ENCODE data around the gene RBFOX2.
A peak's percentile ranks its signal among the peaks of the same experiment; 100 is the strongest.
"Not testable (repeated sequence)": the region's sequence is repeated elsewhere in the genome, so short reads cannot be mapped to it uniquely, and the experiment has no call there.

RBFOX2 gene

DNA sequence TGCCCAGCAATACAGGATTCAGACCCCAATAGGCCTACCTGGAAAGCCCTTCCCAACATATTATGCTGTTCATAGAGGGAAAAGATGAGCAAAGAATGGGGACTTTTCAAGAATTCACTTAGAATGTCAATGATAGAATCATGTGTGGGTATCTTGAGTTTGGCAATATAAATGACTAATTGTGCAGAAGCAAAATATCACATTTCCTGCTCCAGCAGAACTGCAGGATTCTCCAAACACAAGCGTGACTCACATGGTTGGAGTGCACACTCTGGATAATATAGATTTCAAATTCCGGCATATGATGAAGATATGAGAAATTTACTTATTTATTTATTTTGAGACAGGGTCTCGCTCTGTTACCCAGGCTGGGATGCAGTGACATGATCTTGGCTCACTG is 323.5 kb downstream of the RBFOX2 start:
- Histone ChIP-seq H3K27ac (ENCODE audit: poor library complexity, severe bottlenecking) (peak overlapping the region; percentile 52), H3K9me3 (ENCODE audit: severe bottlenecking) (no peaks in the 10 kb centered on the region), H3K36me3 (ENCODE audit: low read depth) (no peaks in the 10 kb centered on the region), H3K4me3 (ENCODE audit: severe bottlenecking) (no peak overlapping the region), H3K27me3 (ENCODE audit: insufficient read depth, poor library complexity, severe bottlenecking) (no peaks in the 10 kb centered on the region), H3K4me1 (ENCODE audit: insufficient read depth, poor library complexity, severe bottlenecking) (peaks cover 6% of the 10 kb centered on the region)
- no peak for TF ChIP-seq CTCF (IDR thresholded peaks at IDR 0.05; ENCODE audit: poor library complexity, severe bottlenecking)
- DNase-seq (ENCODE audit: low spot score) (no peak), ATAC-seq (ENCODE audit: low read depth) (peak; percentile 96)

DNA sequence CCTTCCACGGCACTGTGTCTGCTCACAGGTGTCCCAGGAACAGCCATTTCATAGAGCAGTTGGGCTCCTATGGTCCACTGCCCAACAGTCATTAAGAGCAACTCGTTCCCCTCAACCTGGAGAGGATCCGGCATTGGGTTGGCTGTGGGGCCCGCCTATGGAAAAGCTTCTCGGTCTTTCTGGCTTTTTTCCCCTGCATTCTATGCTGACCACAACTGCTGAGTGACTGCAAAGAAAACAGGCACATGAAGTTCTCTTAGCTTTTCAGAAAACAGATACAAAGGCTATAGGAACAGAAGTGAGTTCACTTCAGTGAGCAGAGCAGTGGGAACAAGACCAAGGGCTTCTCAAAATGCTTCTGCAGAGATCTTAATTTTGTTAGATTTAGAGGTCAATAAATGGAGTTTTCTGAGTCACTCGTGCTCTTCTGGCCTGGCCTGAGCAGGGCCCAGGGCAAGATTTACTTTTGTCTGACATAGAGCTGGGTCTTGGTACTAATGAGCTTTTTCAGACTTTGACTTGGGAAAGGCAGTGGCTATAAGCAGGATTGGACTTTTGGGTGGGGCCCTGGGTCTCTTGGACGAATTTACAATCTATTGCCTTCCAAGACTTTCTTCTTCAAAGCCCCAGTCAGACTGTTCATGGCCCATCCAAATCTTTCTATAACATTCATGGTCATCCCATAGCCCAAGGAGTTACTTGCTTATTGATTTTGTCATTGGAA is 324.6 kb downstream of the RBFOX2 start:
- Histone ChIP-seq H3K4me3 (ENCODE audit: severe bottlenecking) (no peak overlapping the region), H3K27ac (ENCODE audit: poor library complexity, severe bottlenecking) (no peak overlapping the region), H3K36me3 (ENCODE audit: low read depth) (no peaks in the 10 kb centered on the region), H3K27me3 (ENCODE audit: insufficient read depth, poor library complexity, severe bottlenecking) (no peaks in the 10 kb centered on the region), H3K9me3 (ENCODE audit: severe bottlenecking) (no peaks in the 10 kb centered on the region), H3K4me1 (ENCODE audit: insufficient read depth, poor library complexity, severe bottlenecking) (peaks cover 6% of the 10 kb centered on the region)
- no peak for TF ChIP-seq CTCF (IDR thresholded peaks at IDR 0.05; ENCODE audit: poor library complexity, severe bottlenecking)
- no peak for DNase-seq (ENCODE audit: low spot score)
- ATAC-seq (ENCODE audit: low read depth) = no peak

- not testable (repeated sequence) for H3K27ac ChIP-seq (ENCODE audit: poor library complexity, severe bottlenecking); ATAC-seq (ENCODE audit: low read depth)
Observed at GRCh38 chr22:35699852-35700251, 328.8 kb downstream of the RBFOX2 start.

GRCh38 chr22:35697142-35697541 is 331.5 kb downstream of the RBFOX2 start:
- Histone ChIP-seq H3K27ac (ENCODE audit: poor library complexity, severe bottlenecking) (no peak overlapping the region), H3K9me3 (ENCODE audit: severe bottlenecking) (no peaks in the 10 kb centered on the region), H3K4me1 (ENCODE audit: insufficient read depth, poor library complexity, severe bottlenecking) (no peaks in the 10 kb centered on the region), H3K27me3 (ENCODE audit: insufficient read depth, poor library complexity, severe bottlenecking) (no peaks in the 10 kb centered on the region), H3K36me3 (ENCODE audit: low read depth) (no peaks in the 10 kb centered on the region), H3K4me3 (ENCODE audit: severe bottlenecking) (no peak overlapping the region)
- TF ChIP-seq CTCF (IDR thresholded peaks at IDR 0.05; ENCODE audit: poor library complexity, severe bottlenecking) = no peak
- DNase-seq (ENCODE audit: low spot score) (no peak), ATAC-seq (ENCODE audit: low read depth) (no peak)

More at GRCh38 chr22:35699852-35700251, 328.8 kb downstream of the RBFOX2 start:
- H3K36me3 ChIP-seq (ENCODE audit: low read depth); H3K4me3 ChIP-seq (ENCODE audit: severe bottlenecking); H3K4me1 ChIP-seq (ENCODE audit: insufficient read depth, poor library complexity, severe bottlenecking); H3K27me3 ChIP-seq (ENCODE audit: insufficient read depth, poor library complexity, severe bottlenecking); DNase-seq (ENCODE audit: low spot score); H3K9me3 ChIP-seq (ENCODE audit: severe bottlenecking): not testable (repeated sequence)

GRCh38 chr22:35695202-35695601 is 333.4 kb downstream of the RBFOX2 start:
- no peaks in the 10 kb centered on the region for H3K36me3 ChIP-seq (ENCODE audit: low read depth)
- no peak overlapping the region for H3K4me3 ChIP-seq (ENCODE audit: severe bottlenecking)
- no peaks in the 10 kb centered on the region for H3K4me1 ChIP-seq (ENCODE audit: insufficient read depth, poor library complexity, severe bottlenecking)
- no peak for DNase-seq (ENCODE audit: low spot score)
- no peaks in the 10 kb centered on the region for H3K27me3 ChIP-seq (ENCODE audit: insufficient read depth, poor library complexity, severe bottlenecking)
- no peak for ATAC-seq (ENCODE audit: low read depth)
- H3K9me3 ChIP-seq (ENCODE audit: severe bottlenecking) = no peaks in the 10 kb centered on the region
- TF ChIP-seq CTCF (IDR thresholded peaks at IDR 0.05; ENCODE audit: poor library complexity, severe bottlenecking) = no peak
- H3K27ac ChIP-seq (ENCODE audit: poor library complexity, severe bottlenecking) = no peak overlapping the region

Measured in RWPE2 (cell line).